GM19397 (cell line): Measurements from ENCODE around the gene PDIA2.
"Not testable (repeated sequence)": the region's sequence is repeated elsewhere in the genome, so short reads cannot be mapped to it uniquely, and the experiment has no call there.

Source experiments
- ATAC-seq: cut with Tn5 transposase; IDR thresholded peaks from one replicate; pipeline ENCODE4 v1.9.1; 2021; ENCODE audit warnings: mild to moderate bottlenecking, moderate library complexity; ENCODE audit not compliant: unreplicated experiment

The PDIA2 gene

DNA sequence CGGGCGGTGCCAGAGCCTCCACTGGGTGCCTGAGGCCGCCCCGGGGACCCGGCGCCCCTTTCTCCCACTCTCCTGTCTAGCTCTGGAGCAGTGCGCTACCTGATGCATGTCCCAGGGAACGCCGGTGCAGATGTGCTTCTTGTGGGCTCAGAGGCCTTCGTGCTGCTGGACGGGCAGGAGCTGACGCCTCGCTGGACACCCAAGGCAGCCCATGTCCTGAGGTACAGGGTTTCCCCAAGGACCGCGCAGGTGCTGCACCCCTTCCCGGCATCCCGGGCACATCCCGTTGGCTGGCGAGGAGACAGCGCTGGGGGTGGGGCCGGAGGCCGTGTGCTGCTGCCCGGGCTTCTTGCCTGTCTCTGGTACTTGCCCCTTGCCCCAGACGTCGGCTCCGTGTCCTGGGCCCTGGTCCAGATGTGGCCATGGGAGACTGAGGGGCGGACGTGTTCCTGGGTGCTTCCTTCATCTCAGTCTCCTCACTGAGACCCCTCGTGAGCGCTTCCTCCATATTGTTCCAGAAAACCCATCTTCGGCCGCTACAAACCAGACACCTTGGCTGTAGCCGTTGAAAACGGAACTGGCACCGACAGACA lies 19.7 kb upstream of the PDIA2 start:
- no peak for ATAC-seq

DNA sequence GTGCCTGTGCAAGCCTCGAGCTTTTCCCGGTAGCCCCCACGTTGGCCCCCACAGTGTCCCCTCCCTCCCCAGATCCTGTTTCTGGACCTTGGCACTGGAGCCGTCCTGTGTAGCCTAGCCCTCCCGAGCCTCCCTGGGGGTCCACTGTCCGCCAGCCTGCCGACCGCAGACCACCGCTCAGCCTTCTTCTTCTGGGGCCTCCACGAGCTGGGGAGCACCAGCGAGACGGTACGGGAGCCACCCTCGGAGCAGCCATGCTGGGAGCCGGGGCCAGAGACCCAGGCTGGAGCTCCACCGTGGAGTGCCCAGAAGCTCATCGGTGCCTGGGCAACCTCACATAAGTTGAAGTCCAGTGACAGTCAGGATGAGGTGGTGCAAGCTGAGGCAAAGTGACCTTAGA lies 19.0 kb upstream of the PDIA2 start:
- ATAC-seq = no peak

DNA sequence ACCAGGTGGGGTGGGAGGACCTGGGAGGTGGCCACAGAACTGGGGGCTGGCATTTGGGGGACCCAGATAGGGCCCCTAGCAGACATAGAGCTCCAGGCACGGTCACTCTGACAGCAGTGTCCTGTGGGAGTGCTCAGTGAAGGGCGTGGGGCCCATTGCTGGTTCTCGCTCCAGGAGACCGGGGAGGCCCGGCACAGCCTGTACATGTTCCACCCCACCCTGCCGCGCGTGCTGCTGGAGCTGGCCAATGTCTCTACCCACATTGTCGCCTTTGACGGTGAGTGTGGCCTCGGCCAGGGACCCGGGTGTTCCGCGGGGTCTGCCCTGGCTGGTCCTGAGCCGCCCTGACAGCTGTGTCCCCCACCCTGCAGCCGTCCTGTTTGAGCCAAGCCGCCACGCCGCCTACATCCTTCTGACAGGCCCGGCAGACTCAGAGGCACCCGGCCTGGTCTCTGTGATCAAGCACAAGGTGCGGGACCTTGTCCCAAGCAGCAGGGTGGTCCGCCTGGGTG lies 18.5 kb upstream of the PDIA2 start:
- no peak for ATAC-seq

GRCh38 chr16:265002-265529 lies 17.9 kb upstream of the PDIA2 start:
- no peak for ATAC-seq

DNA sequence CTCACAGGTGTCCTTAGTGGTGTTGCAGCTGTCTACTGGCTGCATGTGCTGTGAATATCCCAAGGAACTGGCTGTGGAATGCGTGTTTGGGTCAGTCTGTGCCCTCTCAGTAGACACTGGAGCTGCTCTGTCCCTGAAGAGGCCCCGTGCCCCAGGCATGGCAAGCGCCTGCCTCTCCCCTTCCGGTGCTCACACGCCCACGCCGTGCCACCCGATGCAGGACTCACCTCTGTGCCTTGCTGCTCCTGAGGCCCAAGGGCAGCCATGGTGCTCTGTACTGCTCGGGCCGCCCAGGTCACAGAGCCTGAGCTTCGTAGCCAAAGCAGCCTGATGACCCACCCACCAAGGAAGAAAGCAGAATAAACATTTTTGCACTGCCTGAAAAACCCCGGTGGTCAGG lies 17.3 kb upstream of the PDIA2 start:
- no peak for ATAC-seq

DNA sequence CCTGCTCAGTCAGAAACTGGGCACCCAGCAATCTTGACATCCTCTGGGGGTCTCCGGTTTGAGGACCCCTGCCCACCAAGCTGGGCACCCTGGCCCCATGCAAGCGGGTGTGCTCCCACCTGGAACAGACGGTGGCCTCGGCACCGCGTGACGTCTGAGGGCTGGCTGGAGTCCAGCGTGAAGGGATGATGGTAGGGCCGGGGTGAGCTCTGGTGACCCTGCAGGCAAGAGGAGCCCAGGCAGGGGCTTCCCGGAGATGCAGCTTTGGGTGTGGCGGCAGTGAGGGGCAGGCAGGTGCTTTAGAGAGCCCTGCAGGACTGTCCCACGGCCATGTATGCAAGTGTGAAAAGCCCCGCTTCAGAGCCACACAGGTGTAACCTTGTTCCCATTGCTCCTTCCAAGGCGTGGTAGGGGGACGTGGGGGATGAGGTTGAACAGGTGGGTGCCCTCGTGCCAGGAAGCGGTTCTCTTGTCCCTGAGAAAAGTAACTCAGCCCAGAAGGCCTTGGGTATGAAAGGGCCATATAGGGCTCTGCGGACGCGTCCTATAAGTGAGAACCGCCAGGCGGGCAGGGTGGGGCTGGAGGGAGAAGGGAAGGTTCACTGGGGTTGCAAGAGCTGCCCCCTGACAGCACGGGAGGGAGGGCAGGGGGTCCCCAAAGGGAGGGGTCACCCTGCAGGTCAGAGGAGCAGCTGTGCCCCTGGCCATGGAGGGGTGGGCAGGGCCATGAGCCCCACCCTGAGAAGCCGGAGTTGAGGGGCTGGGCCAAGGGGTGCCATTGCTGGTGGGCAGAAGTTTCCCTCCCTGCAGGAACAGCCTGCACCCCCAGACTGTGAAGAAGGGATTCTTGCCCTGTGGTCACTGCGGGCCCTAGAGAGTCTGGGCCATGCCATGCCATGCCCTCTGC lies 16.5 kb upstream of the PDIA2 start:
- ATAC-seq = no peak

DNA sequence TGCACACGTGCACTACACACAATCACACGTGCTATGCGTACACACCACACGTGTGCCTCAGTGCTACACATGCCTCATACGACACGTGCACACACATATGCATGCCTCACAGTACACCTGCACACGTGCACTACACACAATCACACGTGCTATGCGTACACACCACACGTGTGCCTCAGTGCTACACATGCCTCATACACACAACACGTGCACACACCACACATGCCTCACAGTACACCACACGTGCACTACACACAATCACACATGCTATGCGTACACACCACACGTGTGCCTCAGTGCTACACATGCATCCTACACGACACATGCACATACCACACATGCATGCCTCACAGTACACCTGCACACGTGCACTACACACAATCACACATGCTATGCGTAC lies 15.4 kb upstream of the PDIA2 start:
- not testable (repeated sequence) for ATAC-seq

DNA sequence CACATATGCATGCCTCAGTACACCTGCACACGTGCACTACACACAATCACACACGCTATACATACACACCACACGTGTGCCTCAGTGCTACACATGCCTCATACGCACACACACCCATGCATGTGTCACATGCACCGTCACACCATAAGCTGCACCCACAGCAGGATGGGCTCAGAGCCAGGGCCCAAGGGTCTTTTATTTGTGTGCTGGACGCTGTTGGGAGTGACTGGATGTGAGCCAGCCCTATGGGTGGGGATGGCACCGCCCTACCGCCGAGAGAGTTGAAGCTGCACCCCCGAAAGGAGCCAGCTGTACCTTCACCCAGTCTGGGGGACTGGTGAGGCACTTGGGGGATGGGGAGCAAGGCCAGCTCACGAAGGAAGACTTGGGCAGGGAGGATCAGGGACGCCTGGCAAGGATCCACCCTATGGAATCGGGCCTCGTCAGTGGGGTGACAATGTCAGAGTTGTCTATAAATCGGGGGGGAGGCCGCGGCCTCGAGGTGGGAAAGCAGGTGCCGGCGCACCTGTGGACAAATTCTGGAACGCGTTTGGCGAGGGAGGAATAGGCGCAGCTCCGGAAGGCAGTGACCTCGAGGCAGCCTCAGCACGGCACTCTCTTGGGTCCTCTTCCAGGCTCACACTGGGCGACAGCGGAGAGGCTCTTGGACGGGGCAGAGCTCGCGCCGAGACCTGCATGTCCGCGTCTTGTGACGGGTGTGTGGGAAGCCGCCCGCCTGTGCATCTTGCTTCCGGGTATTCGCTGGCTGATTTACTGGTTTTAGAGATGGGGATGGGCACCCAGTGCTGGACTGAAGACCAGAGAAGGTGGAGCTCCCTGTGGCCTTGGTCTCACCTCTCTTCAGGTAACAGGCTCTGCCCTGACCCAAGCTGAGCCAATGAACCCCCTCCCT lies 14.6 kb upstream of the PDIA2 start:
- no peak for ATAC-seq

GRCh38 chr16:269061-269796 lies 13.7 kb upstream of the PDIA2 start:
- ATAC-seq = no peak

- no peak for ATAC-seq
Measured at GRCh38 chr16:270381-271255, 12.3 kb upstream of the PDIA2 start.

- no peak for ATAC-seq
Measured at GRCh38 chr16:272633-273546, 10.1 kb upstream of the PDIA2 start.

DNA sequence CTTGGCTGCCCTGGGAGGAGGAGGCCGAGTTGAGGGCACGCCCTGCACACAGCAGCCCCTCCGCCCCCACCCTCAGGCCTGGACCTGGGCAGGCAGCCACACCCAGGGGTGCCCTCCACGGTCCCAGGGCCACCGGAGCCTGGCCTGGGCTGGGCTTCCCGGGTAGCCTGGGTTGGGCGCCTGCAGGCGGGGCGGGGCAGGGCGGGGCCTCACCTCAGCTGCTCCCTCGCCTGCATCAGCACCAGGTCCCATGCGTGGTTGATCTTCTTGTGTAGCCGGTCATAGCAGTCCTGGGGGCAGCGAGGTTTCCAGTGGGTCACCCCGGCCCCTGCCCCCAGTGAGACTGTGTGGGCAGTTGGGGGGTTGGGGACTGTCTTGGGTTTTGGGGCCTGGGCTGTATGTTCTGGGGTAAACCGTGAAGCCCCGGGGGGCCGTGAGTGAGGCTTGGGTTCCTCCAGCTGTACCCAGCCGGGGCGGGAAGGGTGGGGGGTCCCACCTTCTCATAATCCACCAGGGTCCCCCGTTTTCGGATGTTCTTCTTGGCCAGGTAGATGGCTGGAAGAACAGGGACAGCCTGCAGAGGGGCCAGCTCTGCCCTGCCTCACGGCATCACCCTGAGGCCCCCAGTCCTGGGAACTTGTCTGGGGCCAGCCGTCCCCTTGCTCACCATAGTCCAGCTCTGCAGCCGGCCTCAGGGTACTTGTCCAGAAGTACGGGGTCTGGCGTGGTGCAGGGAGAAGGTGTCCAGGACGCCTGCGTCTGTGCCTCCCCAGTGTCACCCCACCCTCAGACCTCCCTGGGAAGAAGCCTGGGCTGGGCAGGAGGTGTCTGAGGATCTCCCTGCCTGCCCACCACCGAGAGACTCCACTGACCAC lies 9.2 kb upstream of the PDIA2 start:
- no peak for ATAC-seq

DNA sequence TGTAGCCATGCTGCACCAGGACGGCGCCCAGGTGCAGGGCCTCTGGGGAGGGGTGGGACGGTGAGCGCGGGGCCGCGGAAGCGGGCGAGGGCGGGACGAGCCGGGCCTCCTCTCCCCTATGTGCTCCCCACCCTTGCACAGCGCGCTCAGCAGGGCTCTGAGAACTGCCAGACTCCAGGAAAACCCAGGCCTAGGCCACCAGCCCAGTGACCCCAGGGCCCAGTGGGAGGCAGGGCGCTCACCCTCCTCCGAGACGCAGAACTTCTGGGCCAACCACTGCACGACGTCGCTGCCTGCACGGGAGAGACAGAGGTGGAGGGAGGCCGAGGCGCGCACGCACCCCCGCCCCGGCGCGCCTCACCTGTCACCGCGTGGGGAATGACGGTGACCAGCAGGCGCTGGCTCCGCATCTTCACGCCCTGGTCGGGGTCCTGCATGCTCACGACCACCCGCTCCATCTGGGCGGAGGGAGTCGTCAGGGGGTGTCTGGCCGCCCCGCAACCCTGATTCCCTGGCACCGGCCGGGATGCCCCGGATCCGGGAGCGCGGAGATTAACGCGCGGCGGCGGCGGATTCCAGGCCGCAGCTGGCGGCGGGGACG lies 7.8 kb upstream of the PDIA2 start:
- ATAC-seq = no peak

DNA sequence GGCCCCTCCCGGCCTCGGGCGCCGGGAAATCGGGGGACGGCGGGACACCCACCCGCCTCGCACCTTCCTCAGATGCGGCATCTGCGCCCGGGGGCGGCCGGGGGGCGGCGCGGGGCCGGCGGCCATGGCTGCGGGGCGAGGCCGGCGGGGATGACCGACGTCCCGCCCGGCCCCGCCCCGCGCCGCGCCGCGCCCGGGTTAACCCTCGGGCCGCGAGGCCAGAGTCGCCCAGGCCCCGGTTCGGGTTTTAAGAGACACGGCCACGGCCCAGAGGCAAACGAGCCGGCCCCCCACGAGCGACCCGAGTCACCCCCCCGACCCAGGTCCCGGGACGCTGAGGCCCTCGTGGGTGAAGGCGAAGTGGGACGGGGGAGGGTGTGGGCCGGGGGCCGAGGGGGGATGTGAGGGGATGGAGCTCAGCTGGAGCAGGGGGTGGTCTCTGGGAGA lies 7.2 kb upstream of the PDIA2 start, which contains the start of gene RGS11:
RGS11 (minus strand) TSS at position 159 of the 447 bp plus-strand sequence; CDS start at position 126, 33 bp downstream.
- ATAC-seq = no peak

DNA sequence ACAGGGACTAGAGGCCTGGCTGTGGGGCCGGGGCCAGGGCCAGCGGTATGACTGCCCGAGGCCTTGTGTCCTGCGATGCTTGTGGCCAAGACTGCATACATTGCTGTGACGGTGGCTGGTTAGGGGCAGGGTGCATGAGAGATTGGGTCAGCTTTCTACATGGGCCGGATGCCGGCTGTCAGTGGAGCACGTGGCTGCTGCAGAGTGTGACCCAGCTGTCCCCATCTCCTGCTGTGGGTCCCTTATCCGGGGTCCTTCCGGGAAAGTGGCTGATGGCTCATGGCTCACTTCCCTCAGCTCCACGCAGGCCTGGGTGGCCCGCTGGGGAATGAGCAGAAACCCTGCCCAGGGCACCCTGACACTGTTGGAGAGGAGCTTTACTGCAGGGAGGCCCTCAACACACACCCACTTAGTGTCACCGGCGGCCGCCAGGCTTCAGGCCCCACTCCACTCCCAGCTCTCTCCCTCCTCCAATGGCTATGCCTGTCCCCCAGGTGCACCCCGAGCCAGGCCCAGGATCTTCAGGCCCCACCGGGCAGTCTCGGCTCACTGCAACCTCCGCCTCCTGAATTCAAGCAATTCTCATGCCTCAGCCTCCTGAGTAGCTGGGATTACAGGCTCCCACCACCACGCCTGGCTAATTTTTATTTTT lies 6.4 kb upstream of the PDIA2 start:
- no peak for ATAC-seq

- ATAC-seq = no peak
Measured at GRCh38 chr16:278863-279366, 4.0 kb upstream of the PDIA2 start.
